ENCODE results near the gene SPTLC1. TPM values are rescaled to one million over a fixed set of nuclear protein-coding genes. Genes with fewer than 3 reads are reported as not detected.

SPTLC1 gene
- total and polyA plus RNA-seq, 2 donors (not counting 1 experiment from before 2014, with no cell fraction given), result 26.6 to 53.5 TPM

- Histone ChIP-seq H4K20me1 (ENCODE audit: control insufficient read depth, insufficient read depth, low read length, poor library complexity, severe bottlenecking) (no peaks in the 10 kb centered on the region), H3K9ac (ENCODE audit: low read length) (no peak overlapping the region), H3K36me3 (replicated peaks in 1 of 2; ENCODE audit: control extremely low read depth in 1 of 2, control insufficient read depth in 1 of 2, extremely low read depth in 1 of 2, insufficient read depth in 2 of 2, low read length in 1 of 2) (no peaks in the 10 kb centered on the region), H3K9me3 (ENCODE audit: control extremely low read depth in 1 of 3, control insufficient read depth in 2 of 3, insufficient read depth in 1 of 3, low read length in 2 of 3) (no peaks in the 10 kb centered on the region), H3K27me3 (replicated peaks in 1 of 4; ENCODE audit: control extremely low read depth in 1 of 4, control insufficient read depth in 3 of 4, insufficient read depth in 4 of 4, low read length in 3 of 4) (peaks cover 0 to 4% (median 1%) of the 10 kb centered on the region in 4 experiments), H3K27ac (ENCODE audit: low read length in 2 of 2) (no peak overlapping the region), H3K4me1 (ENCODE audit: control insufficient read depth in 2 of 2, insufficient read depth in 2 of 2, low read length in 2 of 2) (no peaks in the 10 kb centered on the region), H3K79me2 (ENCODE audit: control insufficient read depth, insufficient read depth, low read length) (no peaks in the 10 kb centered on the region), H2AFZ (ENCODE audit: insufficient read depth, low read depth, low read length, poor library complexity, severe bottlenecking) (no peak overlapping the region), H3K4me2 (replicated peaks; ENCODE audit: low read depth, low read length, poor library complexity, severe bottlenecking) (no peak overlapping the region), H3K4me3 (ENCODE audit: control extremely low read depth in 1 of 5, extremely low read depth in 1 of 5, insufficient read depth in 1 of 5, low read depth in 2 of 5, low read length in 4 of 5) (no peak overlapping the region)
- DNase-seq (no peak), ATAC-seq (ENCODE audit: low read depth) (no peak)
- intact Hi-C loops (cut with micrococcal nuclease), result no loop called here
- Mint-ChIP-seq H3K9me3 (ENCODE audit: insufficient read depth) (no peaks in the 10 kb centered on the region), H3K4me1 (no peaks in the 10 kb centered on the region), H3K27ac (no peak overlapping the region), H3K27me3 (peaks cover 42% of the 10 kb centered on the region), H3K4me3 (no peak overlapping the region)
- 81% methylated on average over 8 of the region's 8 CpGs for WGBS (ENCODE audit: insufficient coverage)
- no peak for TF ChIP-seq CTCF (IDR thresholded peaks at IDR 0.05)
- no peak for TF ChIP-seq EZH2 (IDR thresholded peaks at IDR 0.05; ENCODE audit: borderline replicate concordance, insufficient read depth, low read depth, low read length, poor library complexity, severe bottlenecking)
- POLR2A ChIA-PET, result no interaction called here
- CTCF ChIA-PET, result interaction anchor here (4.9 kb wide), 1 partner anchor 10 kb away, joined by 46 read pairs; no protein-coding TSS in a partner anchor
Measured at GRCh38 chr9:92147852-92148180, 32.6 kb upstream of the SPTLC1 start.

GRCh38 chr9:92147030-92147851 is 32.0 kb upstream of the SPTLC1 start:
- Histone ChIP-seq H2AFZ (ENCODE audit: insufficient read depth, low read depth, low read length, poor library complexity, severe bottlenecking) (peak overlapping the region; percentile 42), H3K9ac (ENCODE audit: low read length) (no peak overlapping the region), H3K9me3 (ENCODE audit: control extremely low read depth in 1 of 3, control insufficient read depth in 2 of 3, insufficient read depth in 1 of 3, low read length in 2 of 3) (no peaks in the 10 kb centered on the region), H4K20me1 (ENCODE audit: control insufficient read depth, insufficient read depth, low read length, poor library complexity, severe bottlenecking) (no peaks in the 10 kb centered on the region), H3K4me2 (replicated peaks; ENCODE audit: low read depth, low read length, poor library complexity, severe bottlenecking) (no peak overlapping the region), H3K36me3 (replicated peaks in 1 of 2; ENCODE audit: control extremely low read depth in 1 of 2, control insufficient read depth in 1 of 2, extremely low read depth in 1 of 2, insufficient read depth in 2 of 2, low read length in 1 of 2) (no peaks in the 10 kb centered on the region), H3K4me1 (ENCODE audit: control insufficient read depth in 2 of 2, insufficient read depth in 2 of 2, low read length in 2 of 2) (no peaks in the 10 kb centered on the region), H3K27ac (ENCODE audit: low read length in 2 of 2) (no peak overlapping the region), H3K27me3 (replicated peaks in 1 of 4; ENCODE audit: control extremely low read depth in 1 of 4, control insufficient read depth in 3 of 4, insufficient read depth in 4 of 4, low read length in 3 of 4) (peaks cover 0 to 8% (median 2%) of the 10 kb centered on the region in 4 experiments), H3K4me3 (ENCODE audit: control extremely low read depth in 1 of 5, extremely low read depth in 1 of 5, insufficient read depth in 1 of 5, low read depth in 2 of 5, low read length in 4 of 5) (no peak overlapping the region), H3K79me2 (ENCODE audit: control insufficient read depth, insufficient read depth, low read length) (no peaks in the 10 kb centered on the region)
- Mint-ChIP-seq H3K27ac (no peak overlapping the region), H3K4me3 (no peak overlapping the region), H3K27me3 (peaks cover 41% of the 10 kb centered on the region), H3K9me3 (ENCODE audit: insufficient read depth) (no peaks in the 10 kb centered on the region), H3K4me1 (no peaks in the 10 kb centered on the region)
- no peak for ATAC-seq (ENCODE audit: low read depth)
- ChIA-PET POLR2A (no interaction called here), CTCF (interaction anchor here (1.4 to 4.9 kb wide), 2 partner anchors 9 to 486 kb away, joined by 3 to 46 read pairs; no protein-coding TSS in a partner anchor)
- WGBS (ENCODE audit: insufficient coverage), result 26% methylated on average over 20 of the region's 21 CpGs
- intact Hi-C loops (cut with micrococcal nuclease), result no loop called here
- DNase-seq, result no peak
- no peak for TF ChIP-seq EZH2 (IDR thresholded peaks at IDR 0.05; ENCODE audit: borderline replicate concordance, insufficient read depth, low read depth, low read length, poor library complexity, severe bottlenecking)
- no peak for TF ChIP-seq CTCF (IDR thresholded peaks at IDR 0.05)
